NB4 (cell line): Measurements from ENCODE around the gene IGF2BP3.

Experiments
- POLR2A ChIP-seq: IDR thresholded peaks from 2 replicates; pipeline ENCODE4 v1.6.1; 2011; ENCODE audit warnings: mild to moderate bottlenecking; ENCODE audit not compliant: insufficient read length; ENCODE audit errors: extremely low read depth
- TF ChIP-seq, protein P1 (sequence below): IDR thresholded peaks from 2 replicates; pipeline ENCODE4 v1.6.1; 2011; ENCODE audit warnings: low read depth, low read length
- TF ChIP-seq, protein P2 (sequence below): IDR thresholded peaks from one replicate; pipeline ENCODE4 v1.5.1; 2012; ENCODE audit warnings: low read depth, low read length

DNA sequence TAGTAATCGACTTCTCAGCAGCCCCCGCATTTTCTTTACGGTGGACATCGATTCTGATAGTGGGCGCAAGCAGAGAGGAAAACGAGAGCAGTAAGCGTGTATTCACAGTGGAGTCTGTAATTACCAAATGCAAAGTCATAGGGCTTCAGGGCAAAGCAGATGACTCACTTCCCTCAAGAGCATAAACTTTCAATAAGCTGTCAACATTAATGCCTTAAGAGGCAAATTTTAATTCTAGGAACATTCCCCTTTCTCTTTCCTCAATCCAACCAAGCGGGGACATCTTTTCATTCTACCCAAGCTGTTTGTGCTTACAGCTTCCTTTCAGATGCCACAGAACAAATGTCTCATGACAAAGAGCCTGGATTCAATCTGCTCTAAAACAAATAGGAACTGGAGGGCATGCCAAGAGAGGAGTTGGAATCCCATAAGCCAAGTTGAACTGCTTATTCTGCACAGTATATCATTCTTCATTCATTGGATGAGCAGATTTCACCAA lies 122.6 kb downstream of the IGF2BP3 start:
- TF ChIP-seq, protein P1, sequence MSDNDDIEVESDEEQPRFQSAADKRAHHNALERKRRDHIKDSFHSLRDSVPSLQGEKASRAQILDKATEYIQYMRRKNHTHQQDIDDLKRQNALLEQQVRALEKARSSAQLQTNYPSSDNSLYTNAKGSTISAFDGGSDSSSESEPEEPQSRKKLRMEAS, result no peak
- TF ChIP-seq POLR2A, result no peak
- TF ChIP-seq, protein P2, sequence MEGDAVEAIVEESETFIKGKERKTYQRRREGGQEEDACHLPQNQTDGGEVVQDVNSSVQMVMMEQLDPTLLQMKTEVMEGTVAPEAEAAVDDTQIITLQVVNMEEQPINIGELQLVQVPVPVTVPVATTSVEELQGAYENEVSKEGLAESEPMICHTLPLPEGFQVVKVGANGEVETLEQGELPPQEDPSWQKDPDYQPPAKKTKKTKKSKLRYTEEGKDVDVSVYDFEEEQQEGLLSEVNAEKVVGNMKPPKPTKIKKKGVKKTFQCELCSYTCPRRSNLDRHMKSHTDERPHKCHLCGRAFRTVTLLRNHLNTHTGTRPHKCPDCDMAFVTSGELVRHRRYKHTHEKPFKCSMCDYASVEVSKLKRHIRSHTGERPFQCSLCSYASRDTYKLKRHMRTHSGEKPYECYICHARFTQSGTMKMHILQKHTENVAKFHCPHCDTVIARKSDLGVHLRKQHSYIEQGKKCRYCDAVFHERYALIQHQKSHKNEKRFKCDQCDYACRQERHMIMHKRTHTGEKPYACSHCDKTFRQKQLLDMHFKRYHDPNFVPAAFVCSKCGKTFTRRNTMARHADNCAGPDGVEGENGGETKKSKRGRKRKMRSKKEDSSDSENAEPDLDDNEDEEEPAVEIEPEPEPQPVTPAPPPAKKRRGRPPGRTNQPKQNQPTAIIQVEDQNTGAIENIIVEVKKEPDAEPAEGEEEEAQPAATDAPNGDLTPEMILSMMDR, result no peak
